OCI-LY7 (cell line): ENCODE measurements around the gene CACNA1H.

Experiments
- EZH2phosphoT487 ChIP-seq: fragments of 200-600 bp; sonication (generic); IDR thresholded peaks from 2 replicates; pipeline ENCODE4 v1.6.1; 2018; ENCODE audit warnings: low read depth, borderline replicate concordance, mild to moderate bottlenecking, mixed run types, antibody characterized with exemption, low read length, moderate library complexity, mixed read lengths
- TF ChIP-seq, protein P1 (sequence below): fragments of 200-600 bp; sonication (generic); conservative IDR thresholded peaks from 2 replicates; pipeline ENCODE4 v1.5.1; 2014; ENCODE audit warnings: mild to moderate bottlenecking, antibody characterized with exemption, low read length, moderate library complexity, mixed read lengths

DNA sequence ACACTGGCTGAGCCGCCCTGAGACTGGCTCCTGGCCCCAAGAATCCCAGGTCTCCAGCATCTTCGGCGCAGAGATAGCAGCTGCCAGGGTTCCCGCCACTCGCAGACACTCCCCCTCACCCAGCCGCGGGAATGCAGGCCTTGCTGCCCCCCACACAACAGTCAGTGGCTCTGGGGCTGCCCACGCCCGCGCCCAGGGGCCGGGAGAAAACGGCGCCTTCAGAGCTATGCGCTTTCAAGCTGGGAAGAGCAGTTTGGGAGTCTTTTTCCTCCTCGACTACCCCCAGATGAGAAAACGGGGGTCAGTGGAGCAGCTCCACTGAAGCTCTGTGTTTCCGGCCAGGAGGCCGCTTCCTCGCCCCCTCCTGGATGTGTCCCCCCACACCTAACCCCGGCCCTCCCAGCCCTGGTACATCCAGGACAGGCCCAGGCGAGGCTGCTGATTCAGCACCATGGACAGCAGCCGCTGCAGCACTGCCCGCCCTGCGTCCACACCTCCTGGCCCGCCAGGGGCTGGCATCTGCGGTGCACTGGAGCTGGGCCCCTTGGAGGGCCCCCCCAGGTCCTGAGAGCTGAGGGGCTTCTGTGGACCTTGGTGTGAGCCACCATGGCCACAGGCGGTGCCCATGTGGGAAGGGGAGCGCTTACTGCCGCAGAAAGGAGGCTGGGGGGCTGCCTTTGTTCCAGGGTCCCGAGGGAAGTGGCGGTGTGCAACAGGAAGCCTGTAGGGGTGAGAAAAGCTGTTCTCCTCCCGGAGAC is 35.7 kb downstream of the CACNA1H start:
- TF ChIP-seq, protein P1, sequence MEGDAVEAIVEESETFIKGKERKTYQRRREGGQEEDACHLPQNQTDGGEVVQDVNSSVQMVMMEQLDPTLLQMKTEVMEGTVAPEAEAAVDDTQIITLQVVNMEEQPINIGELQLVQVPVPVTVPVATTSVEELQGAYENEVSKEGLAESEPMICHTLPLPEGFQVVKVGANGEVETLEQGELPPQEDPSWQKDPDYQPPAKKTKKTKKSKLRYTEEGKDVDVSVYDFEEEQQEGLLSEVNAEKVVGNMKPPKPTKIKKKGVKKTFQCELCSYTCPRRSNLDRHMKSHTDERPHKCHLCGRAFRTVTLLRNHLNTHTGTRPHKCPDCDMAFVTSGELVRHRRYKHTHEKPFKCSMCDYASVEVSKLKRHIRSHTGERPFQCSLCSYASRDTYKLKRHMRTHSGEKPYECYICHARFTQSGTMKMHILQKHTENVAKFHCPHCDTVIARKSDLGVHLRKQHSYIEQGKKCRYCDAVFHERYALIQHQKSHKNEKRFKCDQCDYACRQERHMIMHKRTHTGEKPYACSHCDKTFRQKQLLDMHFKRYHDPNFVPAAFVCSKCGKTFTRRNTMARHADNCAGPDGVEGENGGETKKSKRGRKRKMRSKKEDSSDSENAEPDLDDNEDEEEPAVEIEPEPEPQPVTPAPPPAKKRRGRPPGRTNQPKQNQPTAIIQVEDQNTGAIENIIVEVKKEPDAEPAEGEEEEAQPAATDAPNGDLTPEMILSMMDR: no peak
- TF ChIP-seq EZH2phosphoT487: no peak
